Endothelial cell of hepatic sinusoid (primary cell): ENCODE measurements around the gene NRXN3.

Experiments
- in situ Hi-C: cut with HindIII; loops from 2 replicates; pipeline ENCODE4 v1.10.0; 2017; ENCODE audit warnings: low sequenced_read_pairs

Gene NRXN3

DNA sequence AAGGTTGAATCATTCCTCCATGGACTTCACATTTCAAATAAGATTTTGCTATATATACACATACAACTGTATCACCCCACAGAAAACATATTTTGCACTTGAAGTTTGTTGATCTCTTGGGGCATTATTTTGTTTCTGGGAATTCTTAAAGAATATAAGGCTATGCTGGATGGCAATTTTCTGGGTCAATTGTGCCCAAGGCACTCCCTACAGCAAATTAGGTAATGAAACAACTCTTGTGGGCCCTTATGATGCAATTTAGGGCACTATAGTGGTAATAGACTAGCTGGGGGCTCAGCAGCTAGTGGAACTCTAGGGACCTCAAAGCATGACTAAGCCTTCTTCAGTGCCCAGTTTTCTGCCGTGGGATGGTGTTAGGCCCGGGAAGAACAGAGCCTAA, 444.4 kb downstream of the NRXN3 start:
- in situ Hi-C loops, result no loop called here

DNA sequence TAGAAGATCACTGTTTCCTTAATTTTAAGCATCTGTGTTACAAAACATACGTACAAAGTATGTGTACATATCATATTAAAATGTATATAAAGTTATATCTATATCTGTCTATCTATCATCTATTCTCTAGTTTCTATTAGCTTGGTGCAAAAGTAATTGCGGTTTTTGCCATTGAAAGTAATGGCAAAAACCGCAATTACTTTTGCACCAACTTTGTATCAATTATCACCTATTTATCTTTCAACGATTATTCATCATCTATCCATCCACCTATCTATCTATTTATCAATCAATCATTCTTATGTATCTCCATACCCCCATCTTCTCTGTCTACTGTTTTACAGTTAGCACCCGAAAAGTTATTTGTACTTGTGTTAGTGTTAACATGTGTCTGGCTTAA, 447.6 kb downstream of the NRXN3 start:
- in situ Hi-C loops, result no loop called here

DNA sequence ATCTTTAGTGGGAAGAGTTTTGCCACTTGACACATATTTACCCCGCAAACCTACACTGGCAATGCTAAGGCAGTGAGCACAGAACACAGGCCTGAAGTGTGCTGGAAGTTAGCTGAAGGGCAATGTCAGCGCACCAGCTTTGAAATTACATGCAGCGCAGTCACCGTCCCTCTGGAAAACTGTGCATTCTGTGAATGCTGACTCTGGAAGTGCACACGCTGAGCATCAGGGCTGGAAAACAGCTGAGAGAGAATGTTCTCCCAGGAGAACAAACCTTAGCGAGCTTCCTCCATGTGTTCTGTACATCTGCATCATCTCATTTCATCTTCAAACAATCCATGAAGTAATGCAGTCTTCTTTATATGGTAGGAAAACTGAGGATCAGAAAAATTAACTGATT, 448.2 kb downstream of the NRXN3 start:
- in situ Hi-C loops, result no loop called here

DNA sequence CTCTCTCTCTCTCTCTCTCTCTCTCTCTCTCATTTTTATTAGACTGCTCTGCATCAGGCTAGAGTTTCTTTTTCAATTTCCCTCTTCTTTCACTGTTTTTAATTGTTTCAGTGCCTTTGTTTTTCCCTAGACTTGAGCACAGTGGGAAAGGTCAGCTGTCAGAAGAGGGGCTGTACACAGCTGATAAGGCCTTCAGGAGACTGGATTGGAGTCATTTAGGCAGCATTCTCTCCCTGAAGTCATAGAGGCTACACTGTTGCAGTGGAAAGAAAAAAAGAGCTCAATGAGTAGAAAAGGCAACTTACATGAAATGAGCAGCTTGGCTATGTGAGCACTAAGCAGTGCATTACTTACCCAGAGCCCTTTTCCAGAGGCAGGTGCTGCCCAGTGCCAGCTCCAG, 456.9 kb downstream of the NRXN3 start:
- in situ Hi-C loops, result no loop called here

DNA sequence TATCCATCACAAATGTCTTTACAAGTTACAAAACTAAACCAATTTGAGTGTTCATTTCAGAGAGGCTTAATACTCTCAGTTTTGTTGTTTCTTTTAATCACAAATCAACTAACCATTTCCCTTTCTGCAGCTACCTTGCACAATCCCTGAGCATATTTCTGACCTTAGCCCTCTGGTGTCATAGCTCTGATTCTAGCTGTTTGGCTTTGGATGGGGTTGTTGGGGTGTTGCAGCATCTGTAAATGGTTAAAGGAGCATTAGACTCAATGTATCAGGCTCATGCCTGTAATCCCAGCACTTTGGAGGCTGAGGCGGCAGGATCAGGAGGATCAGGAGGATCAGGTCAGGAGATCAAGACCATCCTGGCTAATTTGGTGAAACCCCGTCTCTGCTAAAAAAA, 461.4 kb downstream of the NRXN3 start:
- in situ Hi-C loops, result no loop called here

DNA sequence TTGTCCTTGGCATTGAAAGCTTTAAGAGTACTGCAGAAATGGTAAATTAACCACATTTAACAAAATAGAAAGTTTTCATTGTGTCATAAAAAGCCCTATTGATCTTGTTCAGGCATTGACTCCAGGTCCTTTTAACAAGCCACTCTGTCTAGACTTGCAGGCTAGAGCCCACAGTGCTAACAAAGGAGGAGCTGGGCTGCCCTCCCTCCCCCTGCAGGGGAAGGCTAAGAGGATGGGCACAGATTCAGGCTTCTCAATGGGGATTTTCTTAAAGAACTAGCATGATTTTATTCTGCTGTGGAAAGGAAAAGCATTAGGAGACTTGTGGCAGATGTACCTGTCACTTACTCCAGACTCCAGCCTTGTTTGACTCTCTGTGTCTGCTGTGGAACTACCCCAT, 463.6 kb downstream of the NRXN3 start:
- in situ Hi-C loops, result no loop called here

DNA sequence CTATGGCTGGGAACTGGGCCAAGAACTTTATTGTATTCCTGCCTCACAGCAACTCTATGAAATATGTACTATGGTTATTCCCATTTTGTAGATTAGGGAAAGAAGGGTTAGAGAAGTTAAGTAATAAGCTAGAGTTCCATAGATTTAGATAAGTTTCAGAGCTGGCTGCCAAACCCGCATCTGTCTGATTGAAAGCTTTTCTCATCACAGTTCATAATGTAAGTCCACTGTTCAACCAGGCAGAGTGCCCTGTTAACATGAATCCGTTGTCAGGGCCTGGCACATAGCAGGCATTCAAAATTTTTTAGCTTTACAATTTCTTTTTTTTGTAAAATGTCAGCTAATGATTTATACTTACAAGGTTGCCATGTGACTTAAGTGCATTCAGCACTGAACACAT, 467.3 kb downstream of the NRXN3 start:
- in situ Hi-C loops, result no loop called here

DNA sequence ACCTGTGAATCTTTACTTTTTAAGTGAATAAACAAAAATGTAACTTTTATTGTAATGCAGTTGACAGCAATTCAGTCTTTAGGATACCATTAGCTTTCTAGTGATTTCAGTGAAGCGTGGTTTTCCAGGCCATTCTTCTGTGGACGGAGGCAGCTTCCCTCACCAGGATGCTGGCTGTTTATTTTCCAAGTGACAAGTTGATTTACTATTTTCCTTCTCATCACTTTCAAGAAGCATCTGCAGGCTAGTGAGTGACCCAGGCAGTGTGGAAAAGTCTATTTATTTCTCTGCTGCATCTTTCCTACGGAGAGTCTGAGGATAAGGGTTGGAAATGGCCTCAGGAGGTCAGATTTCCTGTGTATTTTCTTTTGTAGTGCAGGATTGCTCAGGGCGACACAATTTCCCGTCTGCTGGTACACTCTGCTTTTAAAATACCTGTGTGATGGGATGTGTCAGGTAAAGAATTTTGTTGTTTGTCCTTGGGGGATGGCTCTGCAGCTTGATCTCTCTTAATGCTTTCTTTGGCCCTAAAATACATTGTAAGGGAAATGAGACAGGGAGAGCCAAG, 467.8 kb downstream of the NRXN3 start:
- in situ Hi-C loops, result no loop called here

DNA sequence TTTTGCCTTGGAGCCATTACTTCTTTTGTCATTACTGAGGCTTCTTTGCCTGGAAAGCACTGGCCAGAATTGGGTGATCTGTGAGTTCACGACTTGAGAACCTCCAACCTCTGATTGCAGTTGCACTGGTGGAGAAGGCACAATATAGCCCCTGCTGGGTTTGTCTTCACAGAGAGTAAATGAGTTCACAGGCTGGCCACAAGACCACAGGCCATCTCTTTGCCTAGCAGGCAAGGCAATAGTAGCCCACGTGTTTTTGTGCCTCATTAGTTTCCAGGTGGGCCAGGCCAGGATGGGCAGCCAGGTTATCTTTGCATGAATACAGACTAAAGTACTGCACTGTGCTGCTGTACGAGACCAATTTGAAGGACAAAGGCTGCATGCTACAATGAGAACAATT, 468.8 kb downstream of the NRXN3 start:
- in situ Hi-C loops, result no loop called here

DNA sequence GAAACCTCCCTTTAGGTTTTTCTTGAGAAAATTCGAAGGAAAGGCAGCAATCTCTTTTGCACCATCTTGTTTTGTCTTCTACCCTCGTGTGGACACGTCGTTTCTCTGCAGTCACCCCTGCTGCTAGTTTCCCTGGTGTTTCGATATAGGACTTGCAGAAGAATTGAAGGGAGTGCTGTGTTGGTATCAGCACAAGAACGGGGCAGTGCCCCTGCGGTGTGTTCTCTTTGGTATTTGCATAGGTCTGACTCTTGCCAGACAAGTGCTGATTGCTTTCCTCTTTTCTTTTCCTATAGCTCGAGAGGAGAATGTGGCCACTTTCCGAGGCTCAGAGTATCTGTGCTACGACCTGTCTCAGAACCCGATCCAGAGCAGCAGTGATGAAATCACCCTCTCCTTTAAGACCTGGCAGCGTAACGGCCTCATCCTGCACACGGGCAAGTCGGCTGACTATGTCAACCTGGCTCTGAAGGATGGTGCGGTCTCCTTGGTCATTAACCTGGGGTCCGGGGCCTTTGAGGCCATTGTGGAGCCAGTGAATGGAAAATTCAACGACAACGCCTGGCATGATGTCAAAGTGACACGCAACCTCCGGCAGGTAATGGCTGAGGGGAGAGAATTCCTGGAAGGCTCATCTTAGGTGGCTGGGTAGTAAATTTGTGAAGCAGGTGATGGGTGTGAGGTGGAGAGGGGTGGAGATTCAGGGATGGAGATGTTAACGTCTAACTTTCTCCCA, 474.8 kb downstream of the NRXN3 start:
- in situ Hi-C loops, result no loop called here

DNA sequence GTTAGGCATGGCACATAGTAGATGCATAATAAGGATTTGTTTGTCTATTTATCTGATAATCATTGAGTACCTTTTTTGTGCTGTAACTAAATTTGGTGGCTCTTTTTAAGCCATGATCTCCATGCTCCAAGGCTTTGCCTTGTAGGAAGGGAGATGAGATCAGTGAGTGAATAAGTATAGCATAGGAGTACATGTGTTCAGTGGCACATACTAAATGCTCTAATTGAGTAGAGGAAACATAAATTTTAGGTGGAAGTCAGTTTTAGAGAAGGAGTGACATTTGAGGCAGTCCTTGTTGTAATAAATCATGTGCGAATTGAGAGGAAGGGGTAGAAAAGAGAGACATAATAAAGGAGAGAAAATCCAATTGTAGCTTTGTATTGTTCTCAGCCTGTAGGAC, 482.6 kb downstream of the NRXN3 start:
- in situ Hi-C loops, result no loop called here

DNA sequence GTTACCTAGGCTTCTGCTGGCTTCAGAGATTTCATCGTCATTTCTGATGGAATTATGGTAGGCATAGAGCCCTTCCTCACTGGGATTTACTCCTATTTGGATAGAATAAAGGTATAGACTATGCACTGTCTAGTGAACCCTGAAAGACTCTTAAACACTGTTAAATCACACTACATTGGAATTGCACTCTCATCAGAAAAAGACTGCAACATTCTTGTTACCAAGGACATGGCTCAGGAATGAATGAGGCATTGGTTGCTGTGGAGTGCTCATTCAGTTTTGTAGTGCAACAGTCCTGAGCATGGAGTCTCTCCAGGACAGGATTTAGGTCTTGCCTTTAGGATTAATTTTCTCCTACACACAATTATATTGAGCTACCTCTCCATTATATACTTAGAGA, 483.0 kb downstream of the NRXN3 start:
- in situ Hi-C loops, result no loop called here

DNA sequence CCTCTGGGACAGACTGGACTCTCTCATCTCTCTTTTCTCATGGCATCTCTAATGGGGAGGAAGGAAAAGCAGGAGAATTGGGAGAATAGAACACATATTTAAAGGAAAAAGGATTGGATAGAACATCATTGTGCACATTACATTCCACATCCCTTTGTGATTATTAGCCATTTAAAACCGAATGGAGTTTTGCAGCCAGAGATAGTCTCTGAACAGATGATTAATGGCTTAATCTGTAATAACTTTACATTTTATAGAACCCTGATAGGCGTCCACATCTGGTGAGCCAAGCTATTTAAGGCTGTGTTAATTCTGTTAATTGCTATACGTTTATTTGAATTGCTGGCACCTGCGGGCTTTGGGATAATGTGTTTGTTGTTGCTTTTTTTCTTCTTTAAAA, 487.3 kb downstream of the NRXN3 start:
- in situ Hi-C loops, result no loop called here

DNA sequence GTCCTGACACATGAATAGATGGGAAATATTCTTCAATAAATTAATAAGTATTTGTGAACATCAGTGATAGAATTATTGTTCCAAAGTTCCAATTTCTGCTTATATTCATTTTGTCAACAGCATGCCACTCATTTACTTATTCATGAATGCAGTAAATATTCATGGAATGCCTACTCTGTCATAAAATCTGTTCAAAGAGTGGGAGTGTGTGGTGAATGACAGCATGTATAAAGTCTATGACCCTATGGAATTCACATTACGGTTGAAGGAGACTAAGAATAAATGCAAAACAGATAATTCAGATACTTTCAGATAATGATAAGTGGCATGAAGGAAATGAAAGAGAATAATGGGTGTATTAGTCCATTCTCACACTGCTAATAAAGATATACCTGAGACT, 494.7 kb downstream of the NRXN3 start:
- in situ Hi-C loops, result no loop called here

DNA sequence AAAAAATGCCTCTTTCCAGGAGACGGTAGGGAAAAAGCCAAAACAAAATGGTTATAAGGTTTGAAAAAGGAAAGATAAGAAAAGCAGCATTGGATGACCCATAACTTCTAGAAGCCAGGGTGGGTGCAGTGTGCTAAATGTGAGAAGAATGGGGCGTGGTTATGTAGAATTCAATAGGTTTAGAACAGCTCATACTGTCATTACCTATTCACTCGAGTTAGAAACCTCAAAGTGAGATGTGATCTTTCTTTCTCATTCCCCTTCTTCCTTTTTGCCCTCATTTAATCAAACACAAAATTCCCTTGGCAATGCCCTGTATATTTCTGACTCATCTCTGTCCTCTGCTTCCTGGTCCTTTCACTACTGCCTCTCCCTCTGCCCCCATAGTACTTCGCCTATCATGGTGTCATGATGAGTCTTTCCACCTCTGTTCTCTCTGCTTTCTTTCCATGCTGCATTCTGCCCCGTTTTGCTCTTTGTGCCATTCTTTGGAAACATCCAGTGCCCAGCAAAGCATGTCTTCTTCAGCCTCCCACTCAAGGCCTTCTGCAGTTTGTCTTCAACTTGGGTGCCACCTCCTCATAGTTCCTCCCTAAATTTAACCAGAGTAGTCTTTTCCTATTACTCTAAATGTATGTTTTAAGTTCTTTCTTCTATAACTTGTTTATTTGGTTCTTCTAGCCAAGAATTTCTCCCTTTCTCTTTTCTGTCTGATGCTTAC, 496.3 kb downstream of the NRXN3 start:
- in situ Hi-C loops, result no loop called here

DNA sequence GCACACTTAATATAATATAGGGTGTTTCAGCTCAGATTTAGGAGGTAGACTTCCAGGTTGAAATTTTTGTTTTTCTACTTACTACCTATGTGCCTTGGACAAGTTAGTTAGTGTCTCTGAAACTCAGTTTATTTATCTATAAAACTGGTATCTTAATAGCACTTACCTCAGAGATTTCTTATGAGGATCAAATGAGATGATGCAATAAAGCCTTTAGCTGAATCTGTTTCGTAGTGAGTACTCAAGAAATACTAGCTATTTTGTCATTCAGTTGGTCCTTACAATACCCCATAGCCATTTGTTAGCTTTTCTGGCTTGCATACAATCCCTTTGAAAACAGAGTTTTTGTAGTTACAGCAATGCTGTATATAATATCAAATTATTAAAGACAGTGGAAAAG, 497.0 kb downstream of the NRXN3 start:
- in situ Hi-C loops, result no loop called here

DNA sequence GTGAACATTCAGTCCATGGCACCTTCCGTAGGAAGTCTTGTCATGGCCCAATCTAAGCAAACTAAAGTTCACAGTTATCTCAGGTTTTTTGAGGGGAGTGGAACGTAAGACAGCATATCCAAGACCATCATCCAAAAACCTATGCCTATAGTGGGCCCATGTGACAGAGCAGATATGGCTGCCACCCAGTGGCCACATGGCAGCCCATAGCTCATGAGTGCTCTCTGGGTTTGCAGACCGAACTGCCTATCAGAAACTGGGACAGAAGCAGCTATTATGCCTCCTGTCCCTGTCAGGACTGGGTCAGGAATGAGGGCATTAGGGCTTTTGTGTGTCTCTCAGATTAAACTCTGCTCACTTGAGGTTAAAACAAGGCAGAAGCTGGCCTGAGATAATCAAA, 503.7 kb downstream of the NRXN3 start:
- in situ Hi-C loops, result no loop called here

DNA sequence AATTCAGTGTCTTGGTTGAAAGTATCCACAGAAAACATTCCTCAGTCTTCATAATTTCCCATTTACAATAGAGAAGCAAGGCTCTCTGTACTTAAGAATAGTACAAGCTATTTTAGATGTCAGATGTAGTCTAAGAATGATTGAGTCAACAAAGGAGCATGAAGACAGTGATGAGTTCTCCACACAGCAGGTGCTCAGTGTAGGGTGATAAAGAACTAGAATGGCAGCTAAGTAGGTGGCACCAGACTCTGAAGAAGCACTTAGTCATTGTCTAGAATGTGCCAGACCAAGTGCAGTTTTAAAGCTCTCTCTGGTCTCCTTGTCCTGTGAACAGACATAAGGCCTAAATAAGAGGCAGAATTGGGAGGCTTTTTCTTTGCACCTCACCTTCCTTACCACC, 504.6 kb downstream of the NRXN3 start:
- in situ Hi-C loops, result no loop called here

DNA sequence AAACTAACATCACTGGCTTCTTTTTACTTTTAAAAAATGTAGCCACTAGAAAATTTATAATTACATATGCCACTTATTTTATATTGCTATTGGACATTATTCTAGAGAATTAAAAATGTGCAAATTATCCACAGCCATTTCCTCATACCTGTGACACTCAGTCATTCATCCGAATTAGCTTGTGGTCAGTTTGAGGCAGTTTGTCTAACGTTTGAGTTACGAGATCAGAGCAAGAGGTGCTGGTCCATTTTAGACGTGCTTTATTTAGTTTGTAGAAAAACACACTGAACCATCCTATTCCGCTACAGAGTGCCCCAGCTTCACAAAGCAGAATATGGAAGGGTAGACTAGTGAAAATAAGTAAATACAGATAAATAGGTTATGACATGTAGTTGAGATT, 513.0 kb downstream of the NRXN3 start:
- in situ Hi-C loops, result no loop called here

DNA sequence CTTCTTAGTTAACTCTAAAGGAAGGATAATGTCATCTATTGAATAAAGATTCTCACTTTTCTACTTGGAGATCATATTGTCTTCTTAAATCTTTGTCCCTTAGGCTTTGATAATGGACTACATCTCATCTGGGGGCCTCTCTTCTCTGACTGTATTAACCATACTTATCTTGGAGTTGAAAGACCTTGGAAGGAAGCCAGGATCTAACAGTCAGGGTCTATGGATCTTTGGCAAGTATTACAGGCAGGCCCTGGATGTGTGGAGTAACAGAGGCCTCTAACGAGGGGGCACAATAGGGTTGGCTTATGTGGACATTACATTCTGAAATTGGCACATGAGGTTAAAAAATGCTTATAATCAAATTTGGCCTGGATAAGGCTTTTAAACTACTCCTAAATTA, 513.8 kb downstream of the NRXN3 start:
- in situ Hi-C loops, result no loop called here

DNA sequence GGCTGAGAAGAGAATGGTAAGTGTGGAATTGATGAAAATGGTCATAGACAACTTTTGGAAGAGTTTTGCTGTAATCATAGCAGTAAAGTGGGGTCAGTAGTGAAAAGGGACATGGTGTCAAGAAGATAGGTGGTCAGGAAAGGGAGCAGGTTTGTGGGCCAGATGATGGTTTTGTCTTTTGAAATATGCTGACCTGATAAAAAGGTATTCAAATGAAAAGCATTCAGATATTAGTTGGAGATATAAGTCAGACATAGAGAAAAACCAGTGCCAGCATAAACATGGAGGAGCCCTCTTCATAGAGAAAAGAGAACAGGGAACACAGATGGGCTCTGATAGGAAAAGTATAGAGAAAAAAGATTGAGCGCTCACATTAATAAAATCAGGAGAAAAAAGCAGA, 518.3 kb downstream of the NRXN3 start:
- in situ Hi-C loops, result no loop called here

DNA sequence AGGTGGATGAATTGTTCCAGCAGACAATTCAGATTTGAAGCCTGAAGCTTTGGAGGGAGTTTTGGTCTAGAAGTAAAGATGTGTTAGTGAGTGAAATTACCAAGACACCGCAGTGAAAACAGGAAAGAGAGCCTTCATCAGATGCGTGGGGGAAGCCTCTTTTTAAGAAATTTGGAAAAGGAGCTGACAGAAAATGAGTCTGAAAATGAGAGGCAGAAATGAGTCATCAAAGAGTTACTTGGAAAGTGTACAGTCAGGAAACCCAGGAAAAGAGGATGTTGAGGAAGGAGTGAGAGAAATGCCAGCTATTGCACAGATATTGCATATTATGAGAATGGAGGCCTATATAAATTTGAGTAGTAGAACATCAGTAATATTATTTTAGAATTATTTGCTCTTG, 520.7 kb downstream of the NRXN3 start:
- in situ Hi-C loops, result no loop called here
